Endothelial cell of umbilical vein (primary cell): ENCODE measurements around the gene PCGF3.

Source experiments
- CTCF ChIP-seq, 2 donors: IDR thresholded peaks; 1 replicate in 1 of 2; 2 replicates in 1 of 2; pipeline ENCODE4 v1.5.1; 2011; ENCODE audit warnings: low read length in 2 of 2, mild to moderate bottlenecking in 2 of 2, moderate library complexity in 2 of 2, control low read depth in 1 of 2, inconsistent platforms in 1 of 2, low read depth in 1 of 2; ENCODE audit not compliant: insufficient read depth in 1 of 2; ENCODE audit errors: extremely low read depth in 1 of 2
- GATA2 ChIP-seq: IDR thresholded peaks from 2 replicates; pipeline ENCODE4 v1.7.0; 2011; ENCODE audit warnings: low read depth, mild to moderate bottlenecking, moderate library complexity, mixed read lengths, low read length; ENCODE audit not compliant: insufficient read length, insufficient read depth
- JUN ChIP-seq: IDR thresholded peaks from 2 replicates; pipeline ENCODE4 v1.6.1; 2011; ENCODE audit warnings: borderline replicate concordance, low read depth; ENCODE audit not compliant: insufficient read length, insufficient read depth

GRCh38 chr4:683247-683897, 22.3 kb upstream of the PCGF3 start:
- TF ChIP-seq JUN (no peak), CTCF (IDR thresholded peaks at IDR 0.05; ENCODE audit: extremely low read depth in 1 of 2, insufficient read depth in 1 of 2, low read depth in 1 of 2, low read length in 2 of 2) (no peak), GATA2 (no peak)
